NK-92 treated with Interleukin-12 subunit alpha and Interleukin-12 subunit beta, amount 100 ng/mL, for 24 hours (cell line): ENCODE measurements around the gene PLAAT4.
"Not testable (repeated sequence)": the region's sequence is repeated elsewhere in the genome, so short reads cannot be mapped to it uniquely, and the experiment has no call there.

Experiments used
- DNase-seq: peaks from one replicate; lab custom pipeline; 2025; lab: John Stamatoyannopoulos, UW

The PLAAT4 gene

GRCh38 chr11:63511048-63511748 is 25.4 kb upstream of the PLAAT4 start:
- no peak for DNase-seq

GRCh38 chr11:63512816-63513215 is 23.8 kb upstream of the PLAAT4 start:
- DNase-seq = no peak

GRCh38 chr11:63516109-63516508 is 20.5 kb upstream of the PLAAT4 start:
- DNase-seq = no peak

- DNase-seq = no peak
Measured at GRCh38 chr11:63517156-63517555, 19.5 kb upstream of the PLAAT4 start.

- DNase-seq = no peak
Measured at GRCh38 chr11:63518548-63518947, 18.1 kb upstream of the PLAAT4 start.

GRCh38 chr11:63520606-63521170 is 15.9 kb upstream of the PLAAT4 start:
- DNase-seq = no peak

GRCh38 chr11:63521896-63522295 is 14.7 kb upstream of the PLAAT4 start:
- no peak for DNase-seq

GRCh38 chr11:63523151-63523550 is 13.5 kb upstream of the PLAAT4 start:
- no peak for DNase-seq

GRCh38 chr11:63527667-63528066 is 8.9 kb upstream of the PLAAT4 start:
- no peak for DNase-seq

GRCh38 chr11:63528156-63528555 is 8.5 kb upstream of the PLAAT4 start:
- DNase-seq = not testable (repeated sequence)

GRCh38 chr11:63528729-63529278 is 7.8 kb upstream of the PLAAT4 start:
- DNase-seq = not testable (repeated sequence)

- DNase-seq = not testable (repeated sequence)
Measured at GRCh38 chr11:63529373-63529772, 7.2 kb upstream of the PLAAT4 start.

- no peak for DNase-seq
Measured at GRCh38 chr11:63530021-63530420, 6.6 kb upstream of the PLAAT4 start.

- peak; percentile 52 for DNase-seq
Measured at GRCh38 chr11:63531074-63531792, 5.4 kb upstream of the PLAAT4 start.

- no peak for DNase-seq
Measured at GRCh38 chr11:63532117-63532516, 4.5 kb upstream of the PLAAT4 start.

GRCh38 chr11:63532799-63533475 is 3.7 kb upstream of the PLAAT4 start:
- DNase-seq = no peak

- DNase-seq = no peak
Measured at GRCh38 chr11:63534076-63534475, 2.5 kb upstream of the PLAAT4 start.

- DNase-seq = peak; percentile 27
Measured at GRCh38 chr11:63534895-63535461, 1.6 kb upstream of the PLAAT4 start.

GRCh38 chr11:63535734-63536133 is 874 bp upstream of the PLAAT4 start:
- peak; percentile 62 for DNase-seq

GRCh38 chr11:63537293-63538101 is 889 bp downstream of the PLAAT4 start:
- DNase-seq = no peak

- DNase-seq = not testable (repeated sequence)
Measured at GRCh38 chr11:63542506-63542905, 5.9 kb downstream of the PLAAT4 start.
